HG02588 (cell line): ENCODE measurements around the gene SPATS1.
"Not testable (repeated sequence)": the region's sequence is repeated elsewhere in the genome, so short reads cannot be mapped to it uniquely, and the experiment has no call there.

ENCODE experiments used
- ATAC-seq: cut with Tn5 transposase; IDR thresholded peaks from one replicate; pipeline ENCODE4 v1.9.1; 2021; ENCODE audit warnings: mild to moderate bottlenecking, moderate library complexity; ENCODE audit not compliant: unreplicated experiment

The SPATS1 gene

GRCh38 chr6:44311304-44311703 is 31.1 kb upstream of the SPATS1 start:
- no peak for ATAC-seq

- no peak for ATAC-seq
These were observed 30.7 kb upstream of the SPATS1 start for GRCh38 chr6:44311767-44312166.

DNA sequence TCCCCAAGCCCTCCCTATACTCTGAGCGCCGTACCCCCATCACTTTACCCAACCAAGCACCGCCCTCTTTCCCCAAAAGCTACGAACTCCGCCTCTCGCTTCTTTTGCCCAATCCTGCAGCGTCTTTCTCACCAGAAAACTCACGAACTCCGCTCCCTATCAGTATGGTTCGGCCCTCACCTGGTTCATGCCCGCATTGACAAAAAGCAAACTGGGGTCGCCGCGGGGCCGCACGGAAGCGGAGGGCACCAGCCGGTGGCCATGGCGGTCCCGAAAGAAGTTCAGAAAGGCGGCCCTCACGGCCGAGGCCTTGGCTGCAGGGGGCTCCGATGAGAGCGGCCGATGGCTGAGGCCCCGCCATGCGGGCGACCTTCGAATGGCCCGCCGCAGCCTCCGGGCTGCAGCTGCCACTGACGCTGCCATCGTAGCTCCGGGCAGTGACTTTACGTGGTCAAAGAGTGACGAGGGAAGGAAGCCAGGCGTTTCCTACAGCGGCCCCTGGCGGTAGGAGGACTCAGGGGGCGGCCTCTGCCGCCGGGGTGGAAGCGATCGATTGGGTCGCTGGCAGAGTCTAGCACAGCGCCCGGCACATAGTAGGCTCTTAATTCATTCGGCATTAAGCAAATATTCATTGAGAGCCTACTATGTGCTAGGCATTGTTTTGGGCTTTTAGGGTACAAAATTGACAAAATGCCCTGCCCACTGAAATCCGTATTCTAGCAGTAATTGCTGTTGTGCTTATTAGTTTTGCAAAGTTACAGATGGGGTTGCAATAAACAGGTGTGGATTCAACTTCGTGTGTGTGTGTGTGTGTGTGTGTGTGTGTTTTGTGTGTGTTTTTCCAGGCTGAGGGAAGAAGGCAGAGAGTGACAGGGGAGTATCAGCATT is 29.3 kb upstream of the SPATS1 start, which contains the start of gene AARS2:
Gene AARS2 (minus strand): TSS at position 447 of the 888 bp plus-strand sequence. CDS start 24 bp downstream, at position 423.
- ATAC-seq, result peak; percentile 83

DNA sequence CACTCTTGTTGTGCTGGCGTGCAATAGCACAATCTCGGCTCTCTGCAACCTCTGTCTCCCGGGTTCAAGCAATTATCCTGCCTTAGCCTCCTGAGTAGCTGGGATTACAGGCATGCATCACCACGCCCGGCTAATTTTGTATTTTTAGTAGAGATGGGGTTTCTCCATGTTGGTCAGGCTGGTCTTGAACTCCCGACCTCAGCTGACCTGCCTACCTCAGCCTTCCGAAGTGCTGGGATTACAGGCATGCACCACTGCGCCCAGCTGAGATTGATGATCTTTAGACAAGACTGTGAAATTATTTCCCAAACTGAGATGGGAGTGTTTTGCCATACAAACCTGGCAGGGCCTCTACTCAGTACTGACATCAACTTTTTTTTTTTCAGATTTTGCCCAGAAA is 27.8 kb upstream of the SPATS1 start:
- not testable (repeated sequence) for ATAC-seq

DNA sequence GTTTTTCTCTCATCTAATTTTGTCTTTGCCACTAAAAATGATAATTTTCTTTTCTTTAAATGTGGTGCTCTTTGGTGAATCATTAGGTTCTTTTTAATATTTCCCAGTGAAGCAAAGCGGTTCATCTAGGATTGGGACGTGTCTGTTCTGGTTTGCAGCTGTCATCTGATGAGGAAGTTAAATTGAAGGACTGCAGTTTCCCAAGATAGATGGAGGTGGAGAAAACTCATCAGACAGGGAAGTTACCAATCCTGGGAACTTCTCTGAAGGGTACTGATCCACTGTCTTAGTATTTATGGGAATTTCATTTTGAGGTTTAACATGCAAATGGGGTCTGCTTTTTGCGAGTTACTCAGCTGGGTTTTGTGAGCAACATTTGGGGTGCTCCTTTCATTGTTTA is 26.9 kb upstream of the SPATS1 start:
- ATAC-seq, result no peak

DNA sequence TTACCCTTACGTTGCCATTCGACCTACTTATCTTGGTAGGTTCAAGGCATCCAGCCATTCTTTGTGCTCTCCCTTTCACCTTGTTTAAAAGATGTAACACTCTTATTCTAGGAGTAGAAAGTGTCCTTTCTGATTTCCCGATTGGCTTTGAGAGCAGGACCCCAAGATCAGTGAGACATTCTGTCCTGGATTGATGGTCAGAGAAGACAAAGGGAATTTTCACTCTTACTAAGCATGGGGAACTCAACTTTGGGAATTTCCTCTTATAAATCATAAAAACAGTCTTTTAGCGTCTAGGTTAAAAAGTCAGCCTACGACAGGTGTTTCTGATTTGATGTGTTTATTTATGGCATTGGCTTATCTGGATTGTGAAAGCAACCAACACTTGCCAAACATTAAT is 26.5 kb upstream of the SPATS1 start:
- no peak for ATAC-seq

GRCh38 chr6:44316481-44316880 is 26.0 kb upstream of the SPATS1 start:
- no peak for ATAC-seq

- not testable (repeated sequence) for ATAC-seq
These were observed 25.3 kb upstream of the SPATS1 start for GRCh38 chr6:44317136-44317631.

DNA sequence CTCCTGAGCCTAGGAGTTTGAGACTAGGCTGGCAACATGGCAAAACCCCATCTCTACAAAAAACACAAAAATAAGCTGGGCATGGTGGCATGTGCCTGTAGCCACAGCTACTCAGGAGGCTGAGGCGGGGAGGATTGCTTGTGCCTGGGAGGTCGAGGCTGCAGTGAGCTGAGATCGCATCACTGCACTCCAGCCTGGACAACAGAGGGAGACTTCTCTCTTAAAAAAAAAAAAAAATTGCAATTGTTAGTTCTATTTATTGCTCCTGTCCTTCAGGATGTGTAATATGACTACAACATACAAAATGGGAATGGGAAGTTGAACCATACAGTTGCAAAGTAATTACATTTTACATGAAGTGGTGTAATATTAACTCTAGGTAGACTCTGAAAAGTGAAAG is 21.2 kb upstream of the SPATS1 start:
- no peak for ATAC-seq

DNA sequence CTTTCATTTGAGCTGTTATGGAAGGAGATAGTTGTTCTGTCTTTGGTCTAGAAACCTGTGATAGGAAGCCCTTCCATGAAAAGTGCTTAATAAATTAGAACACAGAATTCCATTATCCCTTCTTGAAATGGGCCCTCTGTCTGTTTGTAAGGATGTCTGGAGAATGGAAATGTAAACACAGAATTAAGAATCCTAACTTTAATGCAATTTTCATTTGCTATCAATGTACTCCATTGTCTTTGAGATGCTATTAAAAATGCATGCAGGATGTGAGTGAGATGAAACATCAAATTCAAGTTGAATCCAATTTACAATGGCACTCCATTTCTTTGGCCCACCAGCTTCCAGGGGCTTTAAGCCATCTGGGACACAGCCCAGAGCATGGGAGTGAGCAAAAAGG is 15.4 kb upstream of the SPATS1 start:
- no peak for ATAC-seq

- no peak for ATAC-seq
These were observed 14.7 kb upstream of the SPATS1 start for GRCh38 chr6:44327760-44328159.

DNA sequence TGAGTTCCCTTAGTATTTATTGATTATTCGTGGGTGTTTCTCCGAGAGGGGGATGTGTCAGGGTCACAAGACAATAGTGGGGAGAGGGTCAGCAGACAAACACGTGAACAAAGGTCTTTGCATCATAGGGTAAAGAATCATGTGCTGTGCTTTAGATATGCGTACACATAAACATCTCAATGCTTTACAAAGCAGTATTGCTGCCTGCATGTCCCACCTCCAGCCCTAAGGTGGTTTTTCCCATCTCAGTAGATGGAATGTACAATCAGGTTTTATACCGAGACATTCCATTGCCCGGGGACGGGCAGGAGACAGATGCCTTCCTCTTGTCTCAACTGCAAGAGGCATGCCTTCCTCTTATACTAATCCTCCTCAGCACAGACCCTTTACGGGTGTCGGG is 14.2 kb upstream of the SPATS1 start:
- ATAC-seq, result not testable (repeated sequence)

GRCh38 chr6:44329858-44330257 is 12.6 kb upstream of the SPATS1 start:
- no peak for ATAC-seq

GRCh38 chr6:44332585-44332984 is 9.9 kb upstream of the SPATS1 start:
- no peak for ATAC-seq

- no peak for ATAC-seq
These were observed 9.1 kb upstream of the SPATS1 start for GRCh38 chr6:44333273-44333919.

GRCh38 chr6:44333942-44334341 is 8.5 kb upstream of the SPATS1 start:
- ATAC-seq, result no peak

DNA sequence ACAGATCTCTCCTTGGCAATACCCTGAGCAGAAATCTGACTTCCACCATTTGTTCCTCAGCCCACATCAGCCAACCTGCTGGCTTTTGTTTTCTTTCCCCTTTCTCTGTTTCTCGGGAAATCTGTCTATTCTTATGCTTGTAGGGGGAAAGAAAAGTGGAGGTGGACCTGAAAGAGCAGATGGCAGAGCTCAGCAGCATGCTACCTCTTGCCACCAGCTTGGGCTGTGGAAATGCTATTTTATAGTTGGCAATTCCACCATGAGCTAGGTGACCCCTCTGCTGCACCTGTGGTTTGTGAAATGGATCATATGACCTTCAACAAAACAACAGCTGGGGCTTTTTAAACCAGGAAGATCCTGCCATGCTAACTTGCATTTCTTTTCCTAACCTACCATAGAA is 6.8 kb upstream of the SPATS1 start:
- no peak for ATAC-seq

- peak; percentile 63 for ATAC-seq
These were observed 4.0 kb upstream of the SPATS1 start for GRCh38 chr6:44338228-44339122.

- no peak for ATAC-seq
These were observed 3.1 kb upstream of the SPATS1 start for GRCh38 chr6:44339301-44339700.

DNA sequence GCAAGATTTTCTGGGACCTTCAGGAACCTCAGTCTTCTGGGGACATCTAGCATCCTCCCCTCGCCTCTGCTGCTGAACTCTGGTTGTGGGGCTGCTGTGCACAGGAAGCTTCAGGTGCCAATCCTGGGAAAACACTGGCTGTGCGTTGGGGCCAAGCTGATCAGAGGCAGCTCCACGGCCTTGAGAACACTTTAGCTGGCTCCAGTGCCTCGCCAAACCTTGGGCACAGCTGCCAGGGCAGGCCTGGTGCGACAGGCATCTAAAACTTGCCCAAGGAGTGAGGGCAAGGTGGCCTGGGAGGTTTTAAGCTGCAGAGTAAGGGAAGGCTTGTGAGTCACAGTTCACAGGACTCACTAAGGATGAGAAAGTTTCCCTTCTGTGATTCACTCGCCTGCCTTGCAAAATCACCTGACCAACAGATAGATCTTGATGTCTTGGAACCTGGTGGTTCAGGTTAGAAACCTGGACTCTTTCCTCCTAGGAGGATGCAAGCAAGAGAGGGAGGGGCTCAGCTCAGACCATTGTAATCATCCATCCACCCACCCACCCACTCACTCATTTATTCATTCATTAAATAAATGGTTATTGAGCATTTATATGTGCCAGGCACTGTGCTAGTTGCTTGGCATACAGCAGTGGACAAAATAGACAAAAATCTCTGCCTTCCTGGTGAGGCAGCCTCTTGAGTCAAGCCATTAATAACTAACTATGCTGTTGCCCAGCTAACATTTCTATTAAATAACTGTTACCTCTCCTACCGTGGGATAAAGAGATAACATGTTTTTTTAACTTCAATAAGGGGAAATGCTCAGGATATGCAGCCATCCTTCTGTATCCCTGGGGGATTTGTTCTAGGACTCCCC is 2.5 kb upstream of the SPATS1 start:
- ATAC-seq, result no peak
